T-helper 2 cell treated with Interferon-gamma antibody and Interleukin-4, amounts not matched to agents 5 μg/mL and 100 μg/mL, for 36 hours (primary cell): Measurements from ENCODE around the gene APOL1.

ENCODE experiments used
- DNase-seq: peaks from one replicate; pipeline ENCODE4 v3.0.0; 2021; ENCODE audit warnings: low spot score
- H3K27ac Mint-ChIP-seq: one replicate; pipeline ENCODE4 v1.8.0; 2021; ENCODE audit warnings: mild to moderate bottlenecking, mixed read lengths
- H3K27me3 Mint-ChIP-seq: one replicate; pipeline ENCODE4 v1.8.0; 2021; ENCODE audit warnings: low read depth, mixed read lengths
- H3K36me3 Mint-ChIP-seq: one replicate; pipeline ENCODE4 v1.8.0; 2021; ENCODE audit warnings: low read depth, mixed read lengths
- H3K4me1 Mint-ChIP-seq: one replicate; pipeline ENCODE4 v1.8.0; 2021; ENCODE audit warnings: low read depth, mixed read lengths
- H3K4me3 Mint-ChIP-seq: one replicate; pipeline ENCODE4 v1.8.0; 2022; ENCODE audit warnings: mild to moderate bottlenecking, moderate library complexity, mixed read lengths
- H3K9me3 Mint-ChIP-seq: one replicate; pipeline ENCODE4 v1.8.0; 2021; ENCODE audit warnings: mixed read lengths

The APOL1 gene

GRCh38 chr22:36301384-36301828, 48.5 kb downstream of the APOL1 start:
- Mint-ChIP-seq H3K27ac (peak overlapping the region; percentile 49), H3K9me3 (no peaks in the 10 kb centered on the region), H3K4me1 (no peaks in the 10 kb centered on the region), H3K4me3 (no peak overlapping the region), H3K36me3 (peaks cover 76% of the 10 kb centered on the region), H3K27me3 (no peaks in the 10 kb centered on the region)
- DNase-seq = peak; percentile 64

- Mint-ChIP-seq H3K4me3 (no peak overlapping the region), H3K27me3 (no peaks in the 10 kb centered on the region), H3K27ac (peak overlapping the region; percentile 49), H3K9me3 (no peaks in the 10 kb centered on the region), H3K36me3 (peaks cover 78% of the 10 kb centered on the region), H3K4me1 (no peaks in the 10 kb centered on the region)
- no peak for DNase-seq
Measured at GRCh38 chr22:36301851-36302250, 48.9 kb downstream of the APOL1 start.

GRCh38 chr22:36302439-36303114, 49.6 kb downstream of the APOL1 start:
- Mint-ChIP-seq H3K4me1 (no peaks in the 10 kb centered on the region), H3K27me3 (no peaks in the 10 kb centered on the region), H3K36me3 (peaks cover 77% of the 10 kb centered on the region), H3K9me3 (no peaks in the 10 kb centered on the region), H3K4me3 (no peak overlapping the region), H3K27ac (peak overlapping the region; percentile 52)
- no peak for DNase-seq

- Mint-ChIP-seq H3K27ac (peak overlapping the region; percentile 52), H3K36me3 (peaks cover 72% of the 10 kb centered on the region), H3K4me3 (no peak overlapping the region), H3K4me1 (no peaks in the 10 kb centered on the region), H3K27me3 (no peaks in the 10 kb centered on the region), H3K9me3 (no peaks in the 10 kb centered on the region)
- no peak for DNase-seq
Measured at GRCh38 chr22:36303115-36303467, 50.2 kb downstream of the APOL1 start.

- peak overlapping the region; percentile 41 for H3K27ac Mint-ChIP-seq
Measured at GRCh38 chr22:36303874-36304273, 50.9 kb downstream of the APOL1 start.

GRCh38 chr22:36304429-36304828, 51.5 kb downstream of the APOL1 start:
- Mint-ChIP-seq H3K27ac (no peak overlapping the region), H3K4me3 (no peak overlapping the region), H3K36me3 (peaks cover 80% of the 10 kb centered on the region), H3K9me3 (no peaks in the 10 kb centered on the region), H3K4me1 (no peaks in the 10 kb centered on the region), H3K27me3 (no peaks in the 10 kb centered on the region)
- DNase-seq = no peak

More at GRCh38 chr22:36303874-36304273, 50.9 kb downstream of the APOL1 start:
- Mint-ChIP-seq H3K36me3 (peaks cover 76% of the 10 kb centered on the region), H3K4me1 (no peaks in the 10 kb centered on the region), H3K9me3 (no peaks in the 10 kb centered on the region), H3K27me3 (no peaks in the 10 kb centered on the region), H3K4me3 (no peak overlapping the region)
- no peak for DNase-seq

GRCh38 chr22:36305813-36306212, 52.9 kb downstream of the APOL1 start:
- Mint-ChIP-seq H3K4me1 (no peaks in the 10 kb centered on the region), H3K27ac (no peak overlapping the region), H3K27me3 (no peaks in the 10 kb centered on the region), H3K36me3 (peaks cover 76% of the 10 kb centered on the region), H3K4me3 (no peak overlapping the region), H3K9me3 (no peaks in the 10 kb centered on the region)
- no peak for DNase-seq

- Mint-ChIP-seq H3K36me3 (peaks cover 76% of the 10 kb centered on the region), H3K27ac (no peak overlapping the region), H3K4me3 (no peak overlapping the region), H3K4me1 (no peaks in the 10 kb centered on the region), H3K27me3 (no peaks in the 10 kb centered on the region), H3K9me3 (no peaks in the 10 kb centered on the region)
- DNase-seq = no peak
Measured at GRCh38 chr22:36306227-36306626, 53.3 kb downstream of the APOL1 start.

- Mint-ChIP-seq H3K27ac (peak overlapping the region; percentile 4), H3K27me3 (no peaks in the 10 kb centered on the region), H3K4me1 (no peaks in the 10 kb centered on the region), H3K36me3 (peaks cover 75% of the 10 kb centered on the region), H3K4me3 (no peak overlapping the region), H3K9me3 (no peaks in the 10 kb centered on the region)
- DNase-seq = no peak
Measured at GRCh38 chr22:36308880-36309279, 55.9 kb downstream of the APOL1 start.

GRCh38 chr22:36311386-36312085, 58.6 kb downstream of the APOL1 start:
- H3K9me3 Mint-ChIP-seq = no peaks in the 10 kb centered on the region
- no peaks in the 10 kb centered on the region for H3K4me1 Mint-ChIP-seq
- H3K36me3 Mint-ChIP-seq = peaks cover 60% of the 10 kb centered on the region
- H3K4me3 Mint-ChIP-seq = no peak overlapping the region
- DNase-seq = no peak
- no peak overlapping the region for H3K27ac Mint-ChIP-seq
- H3K27me3 Mint-ChIP-seq = no peaks in the 10 kb centered on the region

GRCh38 chr22:36315325-36315724, 62.4 kb downstream of the APOL1 start:
- Mint-ChIP-seq H3K27ac (no peak overlapping the region), H3K36me3 (peaks cover 70% of the 10 kb centered on the region), H3K4me1 (no peaks in the 10 kb centered on the region), H3K4me3 (no peak overlapping the region), H3K27me3 (no peaks in the 10 kb centered on the region), H3K9me3 (no peaks in the 10 kb centered on the region)
- no peak for DNase-seq

GRCh38 chr22:36316419-36316818, 63.5 kb downstream of the APOL1 start:
- Mint-ChIP-seq H3K4me3 (no peak overlapping the region), H3K27ac (no peak overlapping the region)

More at GRCh38 chr22:36316419-36316818, 63.5 kb downstream of the APOL1 start:
- no peaks in the 10 kb centered on the region for H3K9me3 Mint-ChIP-seq
- H3K4me1 Mint-ChIP-seq = no peaks in the 10 kb centered on the region
- no peaks in the 10 kb centered on the region for H3K27me3 Mint-ChIP-seq
- peaks cover 69% of the 10 kb centered on the region for H3K36me3 Mint-ChIP-seq
- DNase-seq = no peak
